Omental fat pad (tissue), 4 donors: ENCODE measurements around the gene FGFRL1. TPM values are rescaled to one million over a fixed set of nuclear protein-coding genes. Genes with fewer than 3 reads are reported as not detected.

ENCODE experiments used
- ATAC-seq: fragments of 150-250 bp; one replicate; pipeline ENCODE4 v1.9.1; 2016; ENCODE audit warnings: mild to moderate bottlenecking, moderate library complexity; ENCODE audit not compliant: low FRiP score
- DNase-seq: peaks from one replicate; pipeline ENCODE4 v3.0.0-alpha.2; 2019; ENCODE audit warnings: low spot score
- CTCF ChIP-seq, 3 donors: fragments of 450-650 bp; IDR thresholded peaks; one replicate each; pipeline ENCODE4 v1.5.1; 2016 to 2017; ENCODE audit warnings: antibody characterized with exemption in 3 of 3, mild to moderate bottlenecking in 3 of 3, moderate library complexity in 2 of 3
- total RNA-seq, 4 donors: library from RNA; depleted of rRNA; stranded (reverse); fragments of >200 nt; gene quantifications; one replicate each; pipeline ENCODE4 v1.1.0, GENCODE V29; 2016

FGFRL1 gene
- total RNA-seq, 4 donors from 2014 or later: 25.1 to 91.7 (median 68.8) TPM

GRCh38 chr4:1029529-1029928 lies 18.1 kb downstream of the FGFRL1 start:
- no peak for TF ChIP-seq CTCF (IDR thresholded peaks at IDR 0.05)
- no peak for ATAC-seq
- no peak for DNase-seq

- no peak for TF ChIP-seq CTCF (IDR thresholded peaks at IDR 0.05)
- ATAC-seq (no peak), DNase-seq (no peak)
Measured at GRCh38 chr4:1030031-1030430, 18.6 kb downstream of the FGFRL1 start.

GRCh38 chr4:1030559-1030958 lies 19.1 kb downstream of the FGFRL1 start:
- ATAC-seq (no peak), DNase-seq (no peak)
- TF ChIP-seq CTCF (IDR thresholded peaks at IDR 0.05): no peak

GRCh38 chr4:1031346-1031745 lies 19.9 kb downstream of the FGFRL1 start:
- no peak for TF ChIP-seq CTCF (IDR thresholded peaks at IDR 0.05)
- no peak for DNase-seq

GRCh38 chr4:1031956-1032795 lies 20.8 kb downstream of the FGFRL1 start:
- TF ChIP-seq CTCF (IDR thresholded peaks at IDR 0.05): no peak
- no peak for DNase-seq
- no peak for ATAC-seq

More at GRCh38 chr4:1031346-1031745, 19.9 kb downstream of the FGFRL1 start:
- no peak for ATAC-seq

- no peak for TF ChIP-seq CTCF (IDR thresholded peaks at IDR 0.05)
- no peak for ATAC-seq
- no peak for DNase-seq
Measured at GRCh38 chr4:1032861-1033260, 21.4 kb downstream of the FGFRL1 start.
